Measurements from ENCODE around the gene CHCHD6.

The CHCHD6 gene

DNA sequence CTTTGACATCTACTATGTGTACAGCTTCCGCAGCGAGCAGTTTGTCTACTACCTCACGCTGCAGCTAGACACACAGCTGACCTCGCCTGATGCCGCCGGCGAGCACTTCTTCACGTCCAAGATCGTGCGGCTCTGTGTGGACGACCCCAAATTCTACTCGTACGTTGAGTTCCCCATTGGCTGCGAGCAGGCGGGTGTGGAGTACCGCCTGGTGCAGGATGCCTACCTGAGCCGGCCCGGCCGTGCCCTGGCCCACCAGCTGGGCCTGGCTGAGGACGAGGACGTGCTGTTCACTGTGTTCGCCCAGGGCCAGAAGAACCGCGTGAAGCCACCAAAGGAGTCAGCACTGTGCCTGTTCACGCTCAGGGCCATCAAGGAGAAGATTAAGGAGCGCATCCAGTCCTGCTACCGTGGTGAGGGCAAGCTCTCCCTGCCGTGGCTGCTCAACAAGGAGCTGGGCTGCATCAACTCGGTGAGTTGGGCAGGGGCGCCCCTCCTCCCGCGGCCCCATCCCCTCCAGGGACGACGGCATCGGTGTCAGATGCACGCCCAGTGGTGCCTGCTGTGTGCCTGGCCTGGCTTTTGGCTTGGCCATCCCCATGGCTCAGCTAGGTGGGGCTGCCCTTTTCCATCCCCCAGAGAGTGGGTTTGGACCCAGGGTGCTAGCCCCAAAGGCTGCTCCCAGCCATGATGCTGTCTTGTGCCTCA is 285.4 kb downstream of the CHCHD6 start:
- DNase-seq (ENCODE audit: low read depth in 1 of 2, low spot score in 1 of 2) = no peak

DNA sequence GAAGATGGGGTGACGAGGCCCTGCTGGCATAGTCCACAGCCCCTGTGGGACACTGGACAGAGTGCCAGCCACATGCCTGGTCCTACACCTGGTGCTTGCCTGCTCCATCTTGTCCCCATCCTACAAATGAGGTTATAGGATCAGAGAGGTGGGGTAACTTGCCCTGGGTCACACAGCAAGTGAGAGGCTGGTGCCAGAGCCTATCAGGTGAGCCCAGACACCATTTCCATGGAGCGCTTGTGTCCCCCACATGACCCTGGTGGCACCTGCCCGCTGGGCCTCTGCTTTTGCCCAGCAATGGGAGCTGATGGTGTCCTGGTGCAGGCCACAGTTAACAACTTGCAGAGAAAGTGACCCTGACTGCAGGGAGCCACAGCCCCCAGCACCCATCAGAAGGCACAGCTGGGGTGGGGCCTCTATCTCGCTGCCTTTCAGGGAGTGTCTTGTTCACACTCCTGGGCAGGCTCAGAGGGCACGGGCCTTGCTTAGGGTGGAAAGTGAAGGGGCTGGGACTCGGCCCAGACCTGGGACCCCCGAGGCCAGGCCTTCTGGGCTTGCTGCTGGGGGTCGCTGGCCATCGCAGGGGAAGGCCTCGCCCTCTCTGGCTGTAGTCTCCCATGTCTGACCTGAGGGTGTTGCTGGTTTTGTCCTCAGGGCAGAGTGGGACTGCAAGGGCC is 286.1 kb downstream of the CHCHD6 start:
- DNase-seq (ENCODE audit: low read depth in 1 of 2, low spot score in 1 of 2) = no peak

- DNase-seq (ENCODE audit: low read depth in 1 of 2, low spot score in 1 of 2) = no peak
These were observed 286.9 kb downstream of the CHCHD6 start for GRCh38 chr3:126990890-126991289.

- DNase-seq (ENCODE audit: low read depth in 1 of 2, low spot score in 1 of 2) = no peak
These were observed 287.5 kb downstream of the CHCHD6 start for GRCh38 chr3:126991366-126992200.

- no peak for DNase-seq (ENCODE audit: low read depth in 1 of 2, low spot score in 1 of 2)
These were observed 288.2 kb downstream of the CHCHD6 start for GRCh38 chr3:126992216-126992615.

DNA sequence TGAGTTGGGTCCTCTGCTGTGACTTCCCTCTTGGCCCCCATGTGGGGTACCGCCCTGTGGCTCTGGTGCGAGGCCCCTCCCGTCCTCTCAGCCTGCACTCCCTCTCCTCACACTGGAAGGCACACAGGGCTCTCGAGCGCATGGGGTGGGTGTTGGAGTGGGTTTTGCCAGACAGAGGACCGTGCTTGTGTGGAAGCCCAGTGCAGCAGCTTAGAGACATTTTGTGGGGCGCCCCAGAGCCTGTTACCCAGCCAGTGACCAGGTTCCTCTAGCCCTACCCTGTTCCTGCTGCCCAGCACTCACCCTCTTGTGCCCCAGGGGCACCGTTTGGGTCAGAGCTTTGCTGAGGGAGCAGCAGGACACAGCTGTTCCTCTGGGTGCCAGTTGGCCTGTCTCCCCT is 288.7 kb downstream of the CHCHD6 start:
- DNase-seq (ENCODE audit: low read depth in 1 of 2, low spot score in 1 of 2) = no peak

DNA sequence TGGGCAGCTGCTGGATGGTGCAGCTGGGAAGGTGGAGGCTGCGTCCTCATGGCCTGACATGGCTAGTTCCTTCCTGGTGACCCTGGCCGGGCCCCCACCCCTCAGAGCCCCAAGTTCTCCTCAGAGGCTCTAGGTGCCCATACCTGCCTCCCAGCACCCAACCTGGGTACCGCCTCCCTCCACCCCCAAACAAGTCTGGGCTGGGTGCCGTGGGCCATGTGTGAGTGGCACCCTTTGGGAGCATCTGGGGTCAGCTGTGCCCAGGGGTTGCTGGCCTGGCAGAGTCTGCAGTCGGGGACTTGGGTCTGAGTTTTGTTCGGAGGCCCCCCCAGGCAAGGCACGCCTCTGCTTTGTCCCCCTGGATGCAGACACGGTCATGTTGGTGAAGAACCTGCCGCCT is 289.4 kb downstream of the CHCHD6 start:
- DNase-seq (ENCODE audit: low read depth in 1 of 2, low spot score in 1 of 2) = no peak

GRCh38 chr3:126994661-126995245 is 290.7 kb downstream of the CHCHD6 start:
- no peak for DNase-seq (ENCODE audit: low read depth in 1 of 2, low spot score in 1 of 2)

- no peak for DNase-seq (ENCODE audit: low read depth in 1 of 2, low spot score in 1 of 2)
These were observed 291.3 kb downstream of the CHCHD6 start for GRCh38 chr3:126995254-126995780.

DNA sequence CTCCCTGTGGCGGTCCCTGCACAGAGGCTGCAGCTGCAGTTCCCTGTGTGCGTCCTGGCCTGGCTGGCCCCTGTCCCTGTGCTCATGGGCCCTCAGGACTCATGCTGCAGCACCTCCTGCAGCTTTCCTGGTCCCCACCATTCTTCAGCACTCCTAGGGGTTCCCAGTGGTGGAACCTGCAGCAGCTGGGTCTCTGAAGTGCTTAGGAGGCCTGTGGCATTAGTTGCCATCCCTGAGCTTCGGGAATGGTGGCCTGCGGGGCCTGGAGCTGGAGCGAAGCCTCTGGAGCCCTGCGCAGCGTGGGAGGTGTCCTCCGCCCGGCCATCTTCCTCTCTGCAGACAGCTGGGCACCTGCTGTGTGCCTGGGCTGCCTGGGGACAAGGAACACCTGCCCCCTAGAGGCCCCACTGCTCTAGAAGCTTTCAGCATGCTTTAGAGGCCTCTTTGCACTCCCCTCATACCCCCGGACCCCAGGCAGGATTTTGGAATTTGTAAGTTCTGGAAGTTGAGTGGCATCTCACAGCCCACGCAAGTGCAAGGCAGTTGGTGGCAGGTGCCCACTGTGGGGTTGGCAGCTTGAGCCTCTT is 292.0 kb downstream of the CHCHD6 start:
- no peak for DNase-seq (ENCODE audit: low read depth in 1 of 2, low spot score in 1 of 2)

DNA sequence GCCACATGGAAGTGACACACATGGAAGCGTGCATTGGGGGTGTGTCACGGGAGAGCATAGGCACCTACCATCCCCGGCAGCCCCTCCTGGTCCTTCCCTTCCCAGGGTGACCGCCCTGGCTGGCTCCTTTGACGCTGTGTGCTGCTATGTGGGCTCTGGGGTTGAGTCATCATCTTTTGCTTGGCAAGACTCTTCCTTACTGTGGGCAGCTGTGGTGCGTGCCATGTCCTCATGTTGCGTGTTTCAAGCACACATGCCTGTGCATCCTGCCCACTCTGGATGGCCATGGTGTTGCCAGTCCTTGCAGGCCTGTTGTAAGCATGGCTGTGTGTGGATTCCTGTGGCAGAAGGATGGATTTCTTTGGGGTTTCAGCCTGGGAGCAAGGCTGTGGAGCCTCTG is 292.9 kb downstream of the CHCHD6 start:
- no peak for DNase-seq (ENCODE audit: low read depth in 1 of 2, low spot score in 1 of 2)

DNA sequence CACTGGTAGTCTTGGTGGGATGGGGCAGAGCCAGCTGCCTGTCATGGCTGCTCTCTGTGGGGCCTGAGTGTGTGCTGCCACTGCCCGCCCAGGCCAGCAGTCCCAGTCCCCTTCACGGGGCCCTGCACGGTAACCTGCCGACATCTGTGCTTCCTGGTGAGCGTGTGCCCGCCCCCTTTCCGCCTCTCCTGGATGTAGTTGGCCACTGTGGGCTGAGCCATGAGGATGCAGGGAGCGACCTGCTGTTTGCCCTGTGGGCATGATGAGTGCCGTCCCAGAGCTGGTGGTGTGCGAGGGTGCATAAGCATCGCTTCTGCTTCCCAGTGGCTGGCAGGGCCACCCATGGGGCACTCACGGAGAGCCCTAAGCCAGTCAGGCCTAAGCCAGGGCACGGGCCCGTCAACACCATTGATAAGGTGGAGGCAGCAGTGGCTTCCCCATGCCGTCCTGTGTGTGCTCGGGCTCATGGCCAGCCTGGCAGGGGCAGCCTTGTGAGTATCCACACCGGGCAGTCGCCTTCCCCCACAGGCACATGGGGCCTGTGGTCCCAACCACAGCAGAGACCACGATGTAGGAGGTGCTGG is 293.5 kb downstream of the CHCHD6 start:
- DNase-seq (ENCODE audit: low read depth in 1 of 2, low spot score in 1 of 2) = no peak

GRCh38 chr3:126998320-126998719 is 294.3 kb downstream of the CHCHD6 start:
- no peak for DNase-seq (ENCODE audit: low read depth in 1 of 2, low spot score in 1 of 2)

DNA sequence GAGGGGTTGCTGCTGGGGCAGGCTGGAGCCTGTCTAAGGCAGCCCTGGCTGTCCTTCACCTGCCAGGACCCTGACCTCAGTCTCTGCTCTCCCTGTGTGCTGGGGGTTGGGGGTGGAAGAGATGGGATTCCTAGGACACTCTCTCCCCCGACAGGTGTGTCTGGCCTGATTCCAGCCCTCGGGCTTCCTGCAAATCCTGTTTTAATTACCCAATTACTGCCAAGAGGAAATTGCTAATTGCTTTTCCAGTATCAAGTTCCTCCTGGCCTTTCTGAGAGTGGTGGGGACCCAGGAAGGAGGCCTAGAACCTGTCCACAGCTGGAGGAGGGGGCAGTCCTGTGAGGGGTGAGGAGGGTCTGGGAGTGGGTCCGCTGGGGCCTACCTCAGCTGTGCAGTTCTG is 294.7 kb downstream of the CHCHD6 start:
- DNase-seq (ENCODE audit: low read depth in 1 of 2, low spot score in 1 of 2) = no peak

DNA sequence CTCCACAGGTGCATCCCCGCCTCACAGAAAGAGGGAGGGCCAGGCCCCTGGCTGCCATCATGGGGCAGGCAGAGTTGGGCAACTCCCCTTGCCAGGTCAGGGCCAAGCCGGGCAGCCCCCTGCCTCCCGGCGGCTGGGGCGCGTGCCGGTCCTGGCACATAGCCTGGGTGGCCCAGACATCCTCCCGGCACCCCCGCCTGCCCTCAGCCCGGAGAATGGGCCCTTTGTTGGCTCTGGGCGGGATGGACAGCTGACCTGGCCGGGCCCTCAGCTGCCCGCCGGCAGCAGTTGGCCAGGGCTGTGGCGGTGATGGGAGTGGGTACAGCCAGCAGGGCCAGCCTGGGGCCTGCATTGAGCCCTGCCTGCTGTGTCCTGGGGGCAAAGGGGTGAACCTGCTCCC is 295.3 kb downstream of the CHCHD6 start:
- DNase-seq (ENCODE audit: low read depth in 1 of 2, low spot score in 1 of 2) = no peak

DNA sequence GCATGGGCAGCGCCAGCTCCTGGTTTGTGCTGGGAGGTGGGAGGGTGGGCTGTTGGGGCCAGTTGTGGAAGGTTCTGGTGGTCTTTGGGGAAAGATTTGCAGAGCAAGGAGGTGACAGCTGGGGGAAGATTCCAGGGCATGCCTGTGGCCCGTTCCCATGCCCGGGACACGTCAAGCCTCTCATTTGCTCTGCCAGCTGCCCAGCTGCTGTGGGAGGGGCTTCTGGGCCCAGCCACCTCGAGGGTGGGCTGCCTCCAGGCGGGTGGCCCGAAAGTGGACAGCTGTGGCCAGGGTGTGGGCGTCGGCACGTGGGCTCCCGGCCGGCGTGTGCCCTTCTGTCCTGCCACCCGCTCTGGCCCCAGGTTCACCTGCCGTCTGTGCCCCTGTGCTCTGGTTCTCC is 296.1 kb downstream of the CHCHD6 start:
- DNase-seq (ENCODE audit: low read depth in 1 of 2, low spot score in 1 of 2) = no peak

DNA sequence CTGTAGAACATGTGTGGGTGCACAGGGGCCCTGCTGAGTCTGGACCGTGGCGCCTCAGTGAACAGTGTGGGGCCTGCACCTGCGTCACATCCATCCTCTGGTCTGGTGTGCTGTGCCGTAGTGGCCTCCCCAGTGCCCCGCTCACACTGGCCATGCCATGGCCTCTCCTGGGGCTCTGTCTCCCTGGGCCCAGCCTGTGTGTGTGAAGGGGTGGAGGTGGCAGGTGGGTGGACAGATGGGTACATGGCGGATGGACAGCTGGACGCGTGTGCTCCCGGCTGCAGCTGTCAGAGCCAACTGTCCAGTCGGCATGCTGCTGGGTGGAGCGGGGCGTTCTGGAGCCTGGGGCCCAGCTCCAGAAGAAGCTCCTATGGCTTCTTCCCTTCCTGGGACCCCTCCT is 296.7 kb downstream of the CHCHD6 start:
- no peak for DNase-seq (ENCODE audit: low read depth in 1 of 2, low spot score in 1 of 2)

DNA sequence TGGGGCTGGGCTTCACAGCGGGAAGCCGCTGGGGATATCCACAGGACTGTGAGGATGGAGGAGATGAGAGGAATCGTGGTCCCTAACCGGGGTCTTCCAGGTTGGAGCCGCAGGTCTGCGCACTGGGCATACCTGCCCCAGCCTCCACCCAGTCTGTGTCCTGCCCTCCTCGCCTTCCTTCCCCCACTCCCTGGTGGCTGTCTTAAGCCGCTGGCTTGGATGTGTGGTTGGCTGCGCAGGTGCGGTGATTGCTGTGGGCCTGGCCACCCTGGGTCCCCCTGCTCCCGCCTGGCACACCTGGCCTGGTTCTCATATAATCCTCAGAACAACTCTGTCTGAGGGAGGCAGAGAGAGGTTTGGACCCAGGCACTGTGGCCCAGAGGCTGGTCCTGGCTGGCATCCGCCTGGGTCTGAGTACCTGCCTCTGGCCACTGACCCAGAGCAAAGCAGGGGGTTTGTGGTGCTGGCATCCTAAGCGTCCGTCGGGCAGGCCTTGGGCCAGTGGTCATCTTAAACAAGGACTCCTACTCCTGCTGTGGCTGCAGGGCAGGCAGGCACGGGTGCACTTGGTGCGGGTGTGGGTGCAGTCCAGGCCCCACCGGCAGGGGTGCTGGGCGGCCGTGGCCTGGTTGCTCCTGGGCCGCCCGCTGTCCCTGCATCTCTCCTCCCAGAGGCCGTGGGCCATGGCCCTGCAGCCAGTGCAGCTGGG is 297.6 kb downstream of the CHCHD6 start:
- no peak for DNase-seq (ENCODE audit: low read depth in 1 of 2, low spot score in 1 of 2)

GRCh38 chr3:127002195-127003174 is 298.4 kb downstream of the CHCHD6 start:
- DNase-seq (ENCODE audit: low read depth in 1 of 2, low spot score in 1 of 2) = no peak
